Measurements from ENCODE around the gene APEX2.
A peak's percentile ranks its signal among the peaks of the same experiment; 100 is the strongest.
"Not testable (repeated sequence)": the region's sequence is repeated elsewhere in the genome, so short reads cannot be mapped to it uniquely, and the experiment has no call there.

Gene APEX2

DNA sequence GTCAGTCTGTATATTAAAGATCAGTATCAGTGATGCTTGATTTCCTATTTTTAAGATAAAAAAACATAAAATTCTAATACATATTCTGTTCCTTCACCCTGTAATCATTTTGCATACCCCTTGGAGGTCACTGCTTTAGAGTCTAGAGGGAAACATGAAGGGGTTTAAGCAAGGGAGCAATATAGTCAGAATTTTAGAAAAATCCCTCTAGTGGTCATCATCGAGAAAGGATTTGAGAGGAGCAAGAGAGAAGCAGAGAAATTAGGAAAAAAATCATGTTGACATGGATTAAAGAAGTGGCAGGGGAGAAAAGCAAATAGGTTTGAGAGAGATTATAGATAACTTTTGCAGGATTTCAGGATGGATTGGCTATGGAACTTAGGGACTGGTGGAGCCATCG, 11.1 kb downstream of the APEX2 start:
- peak in 1 of 3 experiments; percentile 5 for DNase-seq

DNA sequence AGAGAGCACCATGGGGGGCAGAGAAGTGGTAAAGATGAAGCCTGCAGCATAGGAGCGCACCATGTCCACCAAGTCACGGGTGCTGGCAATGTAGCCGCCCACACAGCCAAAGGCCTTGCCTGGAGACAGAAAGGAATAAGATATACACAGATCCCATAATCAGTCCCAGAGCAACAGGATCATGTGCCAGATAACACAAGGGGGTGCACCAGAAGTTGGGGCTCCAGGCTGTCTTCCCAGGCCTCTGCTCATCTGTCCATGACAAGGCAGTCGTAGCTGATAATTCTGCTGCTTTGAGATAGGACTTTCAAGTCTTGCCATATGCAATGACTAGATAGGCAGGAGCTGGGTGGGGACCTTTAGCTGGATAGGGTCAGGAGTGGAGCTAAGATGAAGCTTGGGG, 14.7 kb downstream of the APEX2 start:
- no peak for DNase-seq

DNA sequence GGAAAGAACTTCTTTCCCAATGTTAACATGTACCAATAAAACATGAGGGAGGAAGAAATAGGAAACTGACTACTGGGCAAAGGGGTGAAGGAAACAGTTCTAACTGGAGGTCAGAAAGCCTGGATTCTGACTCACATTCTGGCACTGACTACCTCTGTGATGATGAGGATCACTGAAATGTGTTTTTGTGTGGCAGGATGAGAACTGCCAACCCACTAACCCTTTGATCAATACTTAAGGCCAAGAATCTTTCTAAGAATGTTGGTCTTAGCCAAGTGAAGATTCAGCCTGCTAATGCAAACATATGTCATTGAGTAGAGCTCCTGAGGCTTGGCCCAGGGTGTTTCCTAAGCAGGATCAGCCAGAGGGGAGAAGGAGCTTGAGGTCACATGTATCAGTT, 26.0 kb downstream of the APEX2 start:
- DNase-seq = no peak

DNA sequence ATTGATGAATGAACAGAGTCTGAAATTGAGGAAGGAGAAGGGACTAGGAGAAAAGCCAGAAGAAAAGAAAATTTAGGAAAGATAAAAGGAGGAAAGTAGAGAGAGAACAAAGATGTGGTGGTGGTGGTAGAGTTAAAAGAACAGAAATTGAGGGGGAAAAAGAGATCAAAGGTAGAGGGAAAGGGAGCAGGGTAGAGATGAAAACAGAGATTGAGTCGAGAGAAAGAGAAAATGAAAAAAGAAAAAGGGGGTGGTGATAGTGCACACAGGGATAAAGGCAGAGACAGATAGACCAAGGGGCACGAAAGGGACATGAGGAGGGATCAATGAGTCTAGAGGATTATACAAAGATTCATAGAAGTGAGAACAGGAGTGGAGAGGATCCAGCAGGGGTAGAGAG, 26.7 kb downstream of the APEX2 start:
- DNase-seq = no peak

DNA sequence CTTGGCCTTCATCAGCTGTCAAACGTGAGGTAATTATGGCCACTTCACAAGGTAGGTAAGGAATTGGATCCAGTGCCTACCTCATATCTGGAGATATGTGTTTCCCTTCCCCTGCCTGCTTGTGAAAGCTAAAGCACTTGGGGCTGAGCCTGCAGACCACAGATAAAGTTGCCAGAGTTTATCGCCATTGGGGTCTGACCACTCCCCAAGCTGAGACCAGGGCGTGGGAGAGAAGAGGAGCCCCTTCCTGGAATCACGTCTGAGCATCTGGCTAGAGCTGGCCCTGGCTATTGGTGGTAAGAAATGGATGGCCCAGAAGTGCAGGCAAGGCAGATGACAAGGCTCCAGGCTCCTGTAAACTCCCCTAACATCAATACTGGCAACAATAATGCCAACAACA, 27.9 kb downstream of the APEX2 start:
- DNase-seq = no peak

DNA sequence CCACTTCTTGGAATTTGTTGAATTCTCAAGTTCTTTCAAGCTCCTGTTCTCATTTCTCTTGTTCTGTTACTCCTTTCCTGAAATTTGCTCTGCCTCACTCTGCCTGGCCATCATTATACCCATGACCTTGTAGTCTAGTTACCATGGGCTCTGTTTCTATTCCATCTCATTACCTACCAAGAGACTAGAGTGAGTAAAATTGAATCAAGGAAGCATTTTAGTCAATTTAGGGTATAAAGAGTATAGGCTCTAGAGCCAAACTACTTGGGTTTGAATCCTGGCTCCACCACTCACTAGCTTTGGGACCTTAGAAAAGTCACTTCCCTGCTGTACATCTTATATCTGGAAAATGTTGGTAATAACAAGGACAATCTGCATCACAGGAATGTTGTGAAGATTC, 28.4 kb downstream of the APEX2 start:
- DNase-seq = no peak

DNA sequence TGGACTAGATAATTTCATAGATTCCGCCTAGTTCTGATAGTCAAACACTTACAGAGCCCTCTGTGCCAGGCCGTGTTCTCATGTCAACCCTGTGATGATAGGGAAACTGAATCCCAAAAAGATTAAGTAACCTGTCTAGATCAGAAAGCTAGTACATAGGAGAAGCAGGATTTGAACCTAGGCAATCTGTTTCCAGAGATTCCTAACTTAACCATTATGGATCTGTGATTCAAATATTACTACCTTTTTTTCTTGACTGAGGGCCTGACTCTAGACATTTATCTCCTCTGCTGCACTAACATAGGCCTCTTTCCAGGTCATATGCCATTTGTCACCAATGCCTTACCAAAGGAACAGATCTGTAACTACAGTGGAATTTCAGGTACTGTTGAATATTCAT, 29.1 kb downstream of the APEX2 start:
- DNase-seq = no peak

DNA sequence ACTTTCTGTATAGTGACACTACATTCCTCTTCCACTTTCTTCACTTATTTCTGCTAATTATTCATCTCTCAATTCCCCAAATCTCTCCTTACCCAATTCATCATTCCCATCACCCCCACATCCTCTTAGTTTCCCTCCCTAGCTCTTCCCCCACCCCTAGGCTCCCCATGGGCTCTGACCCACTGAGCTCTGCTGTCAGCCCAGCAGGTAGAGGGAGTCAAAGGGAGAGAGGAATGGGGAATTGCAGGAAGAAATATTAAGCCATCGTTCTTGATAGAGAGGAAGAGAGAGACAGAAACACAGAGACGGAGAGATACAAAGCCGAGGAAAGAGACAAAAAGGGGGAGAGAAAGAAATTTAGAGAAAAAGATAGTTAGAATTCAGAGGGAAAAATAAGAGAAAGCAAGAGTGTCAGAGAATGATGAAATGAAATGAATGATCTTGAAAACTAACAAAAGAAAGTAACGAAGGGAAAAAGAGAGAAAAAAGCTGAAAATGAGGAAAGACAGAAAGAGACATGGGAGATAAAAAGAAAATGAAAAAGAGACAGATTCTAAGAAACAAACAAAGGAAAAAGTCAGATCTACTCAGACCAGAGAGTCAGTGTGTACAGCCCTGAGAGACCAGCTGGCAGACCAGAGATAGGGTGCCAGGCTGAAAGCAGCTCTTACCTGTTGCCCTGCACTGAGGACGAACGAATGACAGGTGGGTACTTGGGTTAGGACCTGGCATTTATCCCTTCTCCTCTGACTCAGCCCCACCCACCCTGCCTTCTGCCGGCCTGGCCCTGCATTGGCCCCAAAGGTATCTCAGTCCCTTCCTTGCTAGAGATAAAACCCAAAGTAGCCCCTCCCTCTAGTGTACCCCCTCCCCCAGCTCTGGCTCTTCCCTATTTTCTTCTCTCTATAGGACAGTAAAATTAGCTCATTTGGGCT, 30.4 kb downstream of the APEX2 start, which contains the start of gene ALAS2:
Gene ALAS2, minus strand, starts transcription at position 707 of the 935 bp plus-strand sequence. CDS start 4,977 bp downstream, outside the sequence.
- DNase-seq = no peak

DNA sequence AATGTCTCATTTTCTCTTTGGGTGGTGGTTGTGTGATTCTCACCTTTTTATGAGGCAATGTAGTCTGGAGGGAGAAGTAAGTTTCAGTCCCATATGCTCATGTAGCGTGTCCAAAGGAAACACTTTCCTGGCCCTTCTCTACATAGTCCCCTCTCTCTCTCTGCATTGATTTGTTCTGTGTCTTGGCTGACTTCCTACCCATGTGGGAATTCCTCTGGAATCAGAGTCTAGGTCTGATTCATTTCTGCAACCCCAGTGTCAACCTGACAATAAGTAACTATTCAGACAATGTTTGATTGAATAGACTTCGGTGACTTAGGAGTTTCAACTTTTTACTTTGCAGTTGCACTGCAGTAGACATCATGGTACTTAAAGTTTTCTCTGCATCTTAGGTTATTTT, 33.3 kb downstream of the APEX2 start:
- DNase-seq = no peak

DNA sequence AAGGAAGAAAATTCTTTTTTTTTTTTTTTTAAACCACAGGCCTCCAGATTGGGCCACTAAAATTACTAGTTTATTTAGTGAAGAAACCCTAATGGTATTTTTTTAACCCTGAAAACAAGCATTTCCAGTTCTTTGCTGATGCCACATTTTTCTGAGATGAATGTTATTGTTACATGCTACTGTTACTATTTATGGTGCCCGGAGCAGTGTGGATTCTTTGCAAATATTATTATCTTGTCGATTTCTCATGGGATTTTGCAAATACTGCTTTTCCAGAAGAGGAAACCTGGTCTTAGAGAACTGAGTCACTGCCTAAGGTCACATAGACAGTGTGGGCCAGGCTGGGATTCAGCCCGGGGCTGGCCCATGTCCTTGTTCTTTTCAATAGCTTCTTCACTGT, 39.3 kb downstream of the APEX2 start:
- no peak for DNase-seq

DNA sequence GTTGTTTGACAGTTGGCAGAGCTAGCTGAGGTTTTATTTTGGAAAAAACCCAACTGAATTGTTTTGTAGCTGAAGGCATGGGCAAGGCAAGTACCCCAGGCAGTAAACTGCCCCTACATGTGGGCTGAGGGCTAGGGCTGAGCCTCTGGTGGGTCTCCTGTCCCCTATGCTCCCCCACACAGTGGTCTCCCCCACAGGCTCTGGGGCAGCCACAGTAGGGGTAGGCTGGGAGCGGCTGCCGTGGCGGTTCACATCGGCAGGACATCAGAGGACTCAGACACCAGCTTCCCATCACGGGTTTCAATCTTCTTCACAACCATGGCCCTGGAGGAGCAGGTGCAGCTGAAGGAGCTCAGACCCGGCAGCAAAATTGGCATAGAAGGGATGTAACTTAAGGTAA, 41.4 kb downstream of the APEX2 start:
- DNase-seq = no peak

DNA sequence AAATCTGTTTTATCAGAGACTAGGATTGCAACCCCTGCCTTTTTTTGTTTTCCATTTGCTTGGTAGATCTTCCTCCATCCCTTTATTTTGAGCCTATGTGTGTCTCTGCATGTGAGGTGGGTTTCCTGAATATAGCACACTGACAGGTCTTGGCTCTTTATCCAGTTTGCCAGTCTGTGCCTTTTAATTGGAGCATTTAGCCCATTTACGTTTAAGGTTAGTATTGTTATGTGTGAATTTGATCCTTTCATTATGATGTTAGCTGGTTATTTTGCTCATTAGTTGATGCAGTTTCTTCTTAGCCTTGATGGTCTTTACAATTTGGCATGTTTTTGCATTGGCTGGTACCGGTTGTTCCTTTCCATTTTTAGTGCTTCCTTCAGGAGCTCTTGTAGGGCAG, 50.4 kb downstream of the APEX2 start:
- not testable (repeated sequence) for DNase-seq

DNA sequence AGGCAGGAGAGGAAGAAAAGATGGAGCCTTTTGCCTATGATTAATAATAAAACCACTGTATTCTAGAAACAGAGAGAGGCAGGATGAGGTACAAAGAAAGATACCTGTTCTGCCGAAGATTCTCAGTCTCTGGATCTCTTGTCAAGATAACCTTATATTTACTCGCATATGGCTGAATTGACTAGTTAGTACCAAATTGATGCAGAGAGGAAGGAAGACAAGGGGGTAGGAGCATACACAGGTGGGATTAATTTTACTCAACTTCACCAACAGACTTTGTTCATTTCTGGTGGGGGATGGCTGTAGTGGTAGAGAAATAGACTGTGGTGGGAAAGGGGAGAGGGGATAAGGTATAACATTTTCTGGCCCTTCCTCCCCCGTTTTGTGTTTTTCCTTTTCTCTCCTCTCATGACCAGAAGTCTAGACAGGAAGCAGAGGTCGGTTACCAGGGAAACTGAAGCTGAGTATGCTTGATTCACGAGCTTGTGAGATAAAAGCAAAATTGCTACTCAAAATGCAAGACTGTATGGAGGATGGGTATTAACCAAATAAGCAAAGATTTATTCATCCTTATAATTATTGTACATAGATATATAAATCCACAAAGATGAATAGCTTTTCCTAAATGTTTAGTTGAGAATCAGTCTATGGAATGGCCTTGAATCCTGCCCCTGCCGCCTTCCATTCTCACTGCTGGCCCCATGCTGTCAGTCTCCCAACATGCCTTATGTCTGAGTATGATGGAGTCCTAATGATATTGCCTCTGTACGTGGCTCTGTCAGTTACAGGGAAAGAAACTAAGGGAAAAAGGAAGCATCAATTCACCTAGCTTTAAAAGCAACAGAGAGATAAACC, 56.9 kb downstream of the APEX2 start:
- peak in 2 of 3 experiments; percentile 39 to 78 for DNase-seq

DNA sequence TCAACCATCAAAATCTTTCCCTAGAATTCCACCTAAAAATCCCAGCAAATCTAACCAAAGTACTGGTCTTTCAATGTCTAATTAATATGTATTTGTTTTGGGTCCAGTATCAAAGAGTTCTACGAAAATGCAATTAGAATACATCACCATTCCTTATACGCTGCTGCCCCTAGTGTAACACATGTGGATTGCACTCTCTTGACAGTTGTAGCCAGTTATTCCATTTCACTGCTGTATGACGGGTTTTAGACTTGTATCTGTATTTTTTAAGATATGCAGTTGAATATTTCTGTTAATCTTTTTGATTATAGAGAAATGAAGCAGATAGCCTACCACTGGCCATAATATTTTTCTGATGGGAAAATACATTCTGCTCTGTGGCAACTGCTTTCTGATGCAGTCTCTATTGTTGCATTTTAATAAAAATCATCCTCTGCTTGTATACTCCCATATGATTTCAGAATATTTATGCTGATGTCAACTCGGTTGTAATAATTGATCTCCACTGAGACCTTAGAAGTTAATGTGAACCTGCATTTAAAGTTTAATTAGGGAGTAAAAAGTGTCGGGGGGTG, 57.6 kb downstream of the APEX2 start:
- peak in 2 of 3 experiments; percentile 39 to 78 for DNase-seq
